H1 (cell line): ENCODE results near the gene GRK7. TPM values are rescaled to one million over a fixed set of nuclear protein-coding genes. Genes with fewer than 3 reads are reported as not detected.

Experiments
- PHF8 ChIP-seq: fragments of 200-600 bp; sonication (generic); conservative IDR thresholded peaks from 2 replicates; pipeline ENCODE4 v1.7.1; 2012; ENCODE audit warnings: low read depth, mild to moderate bottlenecking, inconsistent platforms, low read length, moderate library complexity
- POLR2A ChIP-seq, 2 experiments: IDR thresholded peaks; 1 replicate in 1 of 2; 2 replicates in 1 of 2; pipeline ENCODE4 v1.6.1; 2011; ENCODE audit warnings: low read depth in 2 of 2, low read length in 2 of 2, mild to moderate bottlenecking in 2 of 2; ENCODE audit errors: control extremely low read depth in 1 of 2
- polyA plus RNA-seq, 7 experiments: library from polyadenylated mRNA; depleted of rRNA in 3 of 7; stranded (reverse) in 5 of 7; unstranded in 2 of 7; fragments of >200 nt in 5 of 7; fragments of 200-250 nt in 2 of 7; gene quantifications; 1 replicate in 5 of 7; 2 replicates in 1 of 7; 4 replicates in 1 of 7; pipeline versions ENCODE4 v1.2.1 to v1.2.3, GENCODE V29; 2011 to 2013; ENCODE audit warnings: missing spikeins in 2 of 7, mixed read lengths in 2 of 7
- total RNA-seq: library from RNA; stranded (reverse); fragmentation: NEBNext Ultra II Directional; extraction: Animal tissue kit (Norgen Biotek cat#: 25700); gene quantifications from 2 replicates; pipeline ENCODE4 v1.2.1, GENCODE V29; 2021

Gene GRK7
- total and polyA plus RNA-seq, 2 of the 8 experiments (the other 6 are each of a cell fraction or from before 2014, with no cell fraction given) = not detected

- no peak for TF ChIP-seq PHF8
- no peak for TF ChIP-seq POLR2A (IDR thresholded peaks at IDR 0.05; ENCODE audit: control extremely low read depth in 1 of 2, low read depth in 2 of 2, low read length in 2 of 2)
Measured at GRCh38 chr3:141735176-141735575, 28.0 kb upstream of the GRK7 start (continued).
